Activated CD8-positive, alpha-beta T cell treated with anti-CD3 and anti-CD28 coated beads for 36 hours (primary cell): ENCODE data around the gene DRC3. TPM values are rescaled to one million over a fixed set of nuclear protein-coding genes. Genes with fewer than 3 reads are reported as not detected.

Experiments
- ATAC-seq: fragments of 200-7000 bp; cut with Tn5 transposase; one replicate; pipeline ENCODE4 v1.10.0; 2021; ENCODE audit warnings: mild to moderate bottlenecking, moderate library complexity
- CTCF ChIA-PET: fragments of 350-600 bp; sonication (Branson Sonifier 250); formaldehyde crosslinking; loops from one replicate; lab custom pipeline; 2021; ENCODE audit warnings: antibody characterized with exemption; lab: Charles Lee
- POLR2A ChIA-PET: fragments of 350-600 bp; sonication (Branson Sonifier 250); formaldehyde crosslinking; loops from one replicate; lab custom pipeline; 2021; ENCODE audit warnings: antibody characterized with exemption; lab: Charles Lee
- DNase-seq: peaks from one replicate; pipeline ENCODE4 v3.0.0-alpha.2; 2020
- H3K27ac Mint-ChIP-seq: one replicate; pipeline ENCODE4 v1.8.0; 2021; ENCODE audit warnings: mild to moderate bottlenecking, mixed read lengths
- H3K27me3 Mint-ChIP-seq: one replicate; pipeline ENCODE4 v1.8.0; 2021; ENCODE audit warnings: mixed read lengths
- H3K36me3 Mint-ChIP-seq: one replicate; pipeline ENCODE4 v1.8.0; 2021; ENCODE audit warnings: low read depth, mixed read lengths
- H3K4me1 Mint-ChIP-seq: one replicate; pipeline ENCODE4 v1.8.0; 2021; ENCODE audit warnings: low read depth, mixed read lengths
- H3K4me3 Mint-ChIP-seq: one replicate; pipeline ENCODE4 v1.8.0; 2021; ENCODE audit warnings: mild to moderate bottlenecking, moderate library complexity, mixed read lengths
- H3K9me3 Mint-ChIP-seq: one replicate; pipeline ENCODE4 v1.8.0; 2021; ENCODE audit warnings: mixed read lengths
- intact Hi-C: fragments of 100-400 bp; cut with micrococcal nuclease; formaldehyde crosslinking; loops from one replicate; pipeline ENCODE4 v1.10.0; 2022
- total RNA-seq, 2 experiments: library from RNA; stranded (reverse); gene quantifications; one replicate each; pipeline ENCODE4 v1.2.3, GENCODE V29; 2021
- TF ChIP-seq, protein P1 (sequence below): fragments of 200-600 bp; IDR thresholded peaks from one replicate; pipeline ENCODE4 v1.8.0; 2022; ENCODE audit warnings: antibody characterized with exemption, mild to moderate bottlenecking

DRC3 gene
- total RNA-seq, 2 experiments from 2014 or later, result 0.25 TPM; not detected in 1

DNA sequence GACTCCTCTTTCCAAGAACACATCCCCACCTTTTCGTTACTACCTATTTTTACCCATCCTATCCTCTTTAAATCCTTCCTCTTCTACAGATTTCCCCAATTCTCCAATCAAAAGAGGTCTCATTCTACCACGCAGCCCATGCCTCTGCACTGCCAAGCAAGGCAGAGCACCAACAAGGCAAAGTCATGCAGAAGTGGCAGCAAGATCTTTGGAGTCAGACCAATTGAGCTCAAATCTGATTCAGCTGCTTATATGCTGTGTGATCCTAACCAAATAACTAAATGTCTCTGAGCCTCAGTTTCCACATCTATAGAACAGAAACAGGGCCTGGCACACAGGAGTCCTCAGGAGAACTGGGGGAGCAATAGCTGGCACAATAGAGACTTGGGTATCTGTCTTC, 41.5 kb upstream of the DRC3 start:
- Mint-ChIP-seq H3K4me3 (no peak overlapping the region), H3K27ac (no peak overlapping the region), H3K4me1 (peaks cover 24% of the 10 kb centered on the region), H3K27me3 (no peaks in the 10 kb centered on the region), H3K9me3 (no peaks in the 10 kb centered on the region), H3K36me3 (no peaks in the 10 kb centered on the region)
- ChIA-PET CTCF (interaction anchor here (2.7 kb wide), 1 partner anchor 13 kb away, joined by 23 read pairs; no protein-coding TSS in a partner anchor), POLR2A (no interaction called here)
- TF ChIP-seq, protein P1, sequence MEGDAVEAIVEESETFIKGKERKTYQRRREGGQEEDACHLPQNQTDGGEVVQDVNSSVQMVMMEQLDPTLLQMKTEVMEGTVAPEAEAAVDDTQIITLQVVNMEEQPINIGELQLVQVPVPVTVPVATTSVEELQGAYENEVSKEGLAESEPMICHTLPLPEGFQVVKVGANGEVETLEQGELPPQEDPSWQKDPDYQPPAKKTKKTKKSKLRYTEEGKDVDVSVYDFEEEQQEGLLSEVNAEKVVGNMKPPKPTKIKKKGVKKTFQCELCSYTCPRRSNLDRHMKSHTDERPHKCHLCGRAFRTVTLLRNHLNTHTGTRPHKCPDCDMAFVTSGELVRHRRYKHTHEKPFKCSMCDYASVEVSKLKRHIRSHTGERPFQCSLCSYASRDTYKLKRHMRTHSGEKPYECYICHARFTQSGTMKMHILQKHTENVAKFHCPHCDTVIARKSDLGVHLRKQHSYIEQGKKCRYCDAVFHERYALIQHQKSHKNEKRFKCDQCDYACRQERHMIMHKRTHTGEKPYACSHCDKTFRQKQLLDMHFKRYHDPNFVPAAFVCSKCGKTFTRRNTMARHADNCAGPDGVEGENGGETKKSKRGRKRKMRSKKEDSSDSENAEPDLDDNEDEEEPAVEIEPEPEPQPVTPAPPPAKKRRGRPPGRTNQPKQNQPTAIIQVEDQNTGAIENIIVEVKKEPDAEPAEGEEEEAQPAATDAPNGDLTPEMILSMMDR, result no peak
- ATAC-seq (no peak), DNase-seq (no peak)
- intact Hi-C loops, result no loop called here

DNA sequence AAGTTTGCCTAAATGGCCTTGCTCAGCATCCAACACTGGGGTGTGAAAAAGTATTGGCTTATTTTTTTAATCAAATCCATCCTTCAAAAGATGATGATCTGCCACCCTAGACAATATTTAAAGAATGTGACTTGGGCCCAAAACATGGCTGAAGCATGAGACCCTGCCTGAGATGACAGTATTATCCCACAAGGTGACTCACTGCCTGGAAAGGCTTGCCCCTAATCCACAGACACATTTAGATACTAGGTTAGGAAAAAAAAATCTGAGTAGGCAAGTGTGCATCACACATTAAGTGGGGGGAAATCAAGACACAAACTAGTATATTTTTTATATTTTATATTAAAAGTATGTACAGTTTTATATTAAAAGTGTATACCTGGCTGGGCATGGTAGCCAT, 38.9 kb upstream of the DRC3 start:
- intact Hi-C loops, result no loop called here
- no peak for DNase-seq
- H3K27me3 Mint-ChIP-seq, result no peaks in the 10 kb centered on the region
- H3K27ac Mint-ChIP-seq, result no peak overlapping the region
- TF ChIP-seq, protein P1, result no peak
- CTCF ChIA-PET, result interaction anchor here (1.5 to 2.7 kb wide), 4 partner anchors 11 to 99 kb away, joined by 6 to 23 read pairs (median 7); no protein-coding TSS in a partner anchor
- no peaks in the 10 kb centered on the region for H3K9me3 Mint-ChIP-seq
- peaks cover 30% of the 10 kb centered on the region for H3K4me1 Mint-ChIP-seq
- peak; percentile 30 for ATAC-seq
- H3K36me3 Mint-ChIP-seq, result no peaks in the 10 kb centered on the region
- H3K4me3 Mint-ChIP-seq, result no peak overlapping the region
- POLR2A ChIA-PET, result interaction anchor here (1.3 kb wide), 1 partner anchor 12 kb away, joined by 5 read pairs; no protein-coding TSS in a partner anchor

DNA sequence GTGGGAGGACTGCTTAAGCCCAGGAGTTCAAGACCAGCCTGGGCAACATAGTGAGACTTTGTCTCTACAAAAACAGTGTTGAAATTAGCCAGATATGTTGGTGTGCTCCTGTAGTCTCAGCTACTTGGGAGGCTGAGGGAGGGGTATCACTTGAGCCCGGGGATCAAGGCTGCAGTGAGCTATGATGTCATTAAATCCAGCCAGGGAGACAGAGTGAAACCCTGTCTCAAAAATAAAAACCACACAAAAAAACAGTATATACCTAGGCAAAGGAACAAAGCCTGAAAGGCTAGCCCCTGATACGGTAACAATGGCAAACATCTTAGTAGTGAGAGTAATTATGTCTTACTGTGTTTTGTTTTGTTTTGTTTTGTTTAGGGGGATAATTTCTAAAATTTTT, 38.4 kb upstream of the DRC3 start:
- no peaks in the 10 kb centered on the region for H3K9me3 Mint-ChIP-seq

DNA sequence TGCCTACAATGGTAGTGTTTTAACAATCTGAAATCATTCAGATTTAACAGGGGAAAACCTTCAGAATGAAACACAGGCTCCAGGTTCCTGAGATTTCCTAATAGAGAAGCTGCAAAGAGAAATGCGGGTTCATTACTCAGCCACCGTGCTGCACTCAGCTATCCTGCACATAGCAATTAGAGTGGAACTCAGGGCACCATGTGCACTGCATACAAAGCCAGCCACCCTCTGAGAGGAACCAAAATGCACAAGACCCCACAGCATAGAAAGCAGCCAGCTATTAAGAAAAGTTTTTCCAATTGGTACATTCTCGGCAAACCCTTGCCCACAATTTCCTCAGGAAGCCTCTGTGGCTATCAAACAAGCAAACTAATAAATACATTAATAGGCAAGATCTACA, 37.9 kb upstream of the DRC3 start:
- ATAC-seq (no peak), DNase-seq (no peak)
- H3K4me1 Mint-ChIP-seq, result peaks cover 30% of the 10 kb centered on the region
- intact Hi-C loops, result no loop called here
- H3K27ac Mint-ChIP-seq, result no peak overlapping the region
- TF ChIP-seq, protein P1, result no peak
- H3K4me3 Mint-ChIP-seq, result no peak overlapping the region
- POLR2A ChIA-PET, result interaction anchor here (1.3 kb wide), 1 partner anchor 11 kb away, joined by 5 read pairs; no protein-coding TSS in a partner anchor
- H3K36me3 Mint-ChIP-seq, result no peaks in the 10 kb centered on the region
- CTCF ChIA-PET, result interaction anchor here (0.8 to 1.8 kb wide), 5 partner anchors 16 to 95 kb away, joined by 3 to 8 read pairs (median 3); no protein-coding TSS in a partner anchor
- H3K27me3 Mint-ChIP-seq, result no peaks in the 10 kb centered on the region
- no peaks in the 10 kb centered on the region for H3K9me3 Mint-ChIP-seq

More for the DNA sequence above, 38.4 kb upstream of the DRC3 start:
- DNase-seq (no peak), ATAC-seq (peak; percentile 30)
- no peaks in the 10 kb centered on the region for H3K36me3 Mint-ChIP-seq
- no peak overlapping the region for H3K27ac Mint-ChIP-seq
- CTCF ChIA-PET, result interaction anchor here (1.8 kb wide), 1 partner anchor 44 kb away, joined by 7 read pairs; no protein-coding TSS in a partner anchor
- TF ChIP-seq, protein P1, result no peak
- H3K4me1 Mint-ChIP-seq, result peaks cover 30% of the 10 kb centered on the region
- intact Hi-C loops, result no loop called here
- H3K27me3 Mint-ChIP-seq, result no peaks in the 10 kb centered on the region
- POLR2A ChIA-PET, result interaction anchor here (1.3 kb wide), 1 partner anchor 12 kb away, joined by 5 read pairs; no protein-coding TSS in a partner anchor
- no peak overlapping the region for H3K4me3 Mint-ChIP-seq
